K562 (cell line): Measurements from ENCODE around the gene STX12. TPM values are rescaled to one million over a fixed set of nuclear protein-coding genes. Genes with fewer than 3 reads are reported as not detected.

ENCODE experiments used
- ATAC-seq: fragments of 200-7000 bp; cut with Tn5 transposase; 3 replicates; pipeline ENCODE4 v1.9.1; 2020; ENCODE audit warnings: moderate library complexity
- BruUV-seq: library from RNA; stranded (reverse); fragments of 400-500 nt; replicated peaks from 2 replicates; lab custom pipeline; 2021; lab: Mats Ljungman, UMichigan
- CTCF ChIA-PET: fragments of 300-600 bp; formaldehyde crosslinking; extraction: SDS; loops from one replicate; lab custom pipeline; 2021; ENCODE audit warnings: low intra/inter-chr PET ratio; lab: Yijun Ruan, JAX
- POLR2A ChIA-PET: fragments of 300-600, 350-650 bp; sonication (Branson Sonifier 250); formaldehyde crosslinking; extraction: SDS; loops from one replicate; lab custom pipeline; 2021; ENCODE audit warnings: antibody characterized with exemption, inconsistent platforms; lab: Yijun Ruan, JAX
- DNase-seq, 4 experiments: peaks; one replicate each; pipeline versions ENCODE4 v3.0.0 to v3.0.0-alpha.2; 2011 to 2018; ENCODE audit warnings: low spot score in 3 of 4, mixed read lengths in 3 of 4; ENCODE audit errors: extremely low read depth in 1 of 4
- FAIRE-seq: peaks from 2 replicates; lab custom pipeline; 2011; peaks lifted over from hg19 to GRCh38; lab: Jason Lieb, UNC
- H2AFZ ChIP-seq: 2 replicates; pipeline ENCODE4 v1.6.0; 2011; ENCODE audit warnings: low read depth, low read length, control low read depth, inconsistent platforms
- H3K27ac ChIP-seq: fragments of 200-600 bp; 3 replicates; pipeline ENCODE4 v1.8.0; 2011; ENCODE audit warnings: low read depth, mild to moderate bottlenecking, control low read depth, inconsistent platforms, low read length, moderate library complexity, mixed read lengths; ENCODE audit errors: extremely low read depth
- H3K27me3 ChIP-seq, 2 experiments: fragments of 300-600 bp in 1 of 2; 2 replicates in 1 of 2; 3 replicates in 1 of 2; pipeline versions ENCODE4 v1.6.0 to v1.8.0; 2011; ENCODE audit warnings: inconsistent platforms in 2 of 2, low read length in 2 of 2, mild to moderate bottlenecking in 1 of 2, mixed read lengths in 1 of 2, moderate library complexity in 1 of 2; ENCODE audit not compliant: control insufficient read depth in 2 of 2, insufficient read depth in 2 of 2
- H3K36me3 ChIP-seq: fragments of 300-600 bp; 3 replicates; pipeline ENCODE4 v1.8.0; 2011; ENCODE audit warnings: mild to moderate bottlenecking, low read length, inconsistent platforms; ENCODE audit not compliant: control insufficient read depth, insufficient read depth
- H3K4me1 ChIP-seq, 2 experiments: fragments of 200-600 bp in 1 of 2; replicated peaks in 1 of 2; 2 replicates in 1 of 2; 3 replicates in 1 of 2; pipeline versions ENCODE4 v1.5.1 to v1.8.0; 2011; ENCODE audit warnings: inconsistent platforms in 2 of 2, low read length in 2 of 2, mild to moderate bottlenecking in 1 of 2, mixed read lengths in 1 of 2, moderate library complexity in 1 of 2; ENCODE audit not compliant: control insufficient read depth in 2 of 2, insufficient read depth in 2 of 2
- H3K4me2 ChIP-seq: 2 replicates; pipeline ENCODE4 v1.6.1; 2011; ENCODE audit warnings: low read length, control low read depth, inconsistent platforms, mixed read lengths; ENCODE audit not compliant: insufficient read depth
- H3K4me3 ChIP-seq: fragments of 200-600 bp; sonication (generic), shearing (Covaris generic); 2 replicates; pipeline ENCODE4 v1.5.1; 2016; ENCODE audit warnings: control low read depth, inconsistent platforms
- H3K79me2 ChIP-seq: fragments of 200-600 bp; 3 replicates; pipeline ENCODE4 v1.8.0; 2011; ENCODE audit warnings: low read length, inconsistent platforms; ENCODE audit not compliant: control insufficient read depth, insufficient read depth
- H3K9ac ChIP-seq, 2 experiments: 2 replicates each; pipeline versions ENCODE4 v1.6.0 to v1.6.1; 2011; ENCODE audit warnings: low read depth in 2 of 2, low read length in 2 of 2, control low read depth in 1 of 2, inconsistent platforms in 1 of 2, mild to moderate bottlenecking in 1 of 2, mixed read lengths in 1 of 2; ENCODE audit not compliant: insufficient read depth in 1 of 2
- H3K9me1 ChIP-seq: one replicate; pipeline ENCODE4 v1.6.0; 2011; ENCODE audit warnings: inconsistent platforms, mild to moderate bottlenecking, low read length, moderate library complexity; ENCODE audit not compliant: control insufficient read depth, insufficient read depth
- H3K9me3 ChIP-seq: replicated peaks from 2 replicates; pipeline ENCODE4 v1.5.1; 2011; ENCODE audit warnings: low read depth, low read length, inconsistent platforms; ENCODE audit not compliant: control insufficient read depth, insufficient read depth
- H4K20me1 ChIP-seq: replicated peaks from 2 replicates; pipeline ENCODE4 v1.6.1; 2011; ENCODE audit warnings: low read length, inconsistent platforms, mixed read lengths; ENCODE audit not compliant: control insufficient read depth, insufficient read depth
- ADNP ChIP-seq: fragments of 200-800 bp; sonication (Bioruptor generic); IDR thresholded peaks from 2 replicates; pipeline ENCODE4 v1.6.1; 2016; ENCODE audit warnings: missing genetic modification characterization, missing compliant biosample characterization
- BCOR ChIP-seq: fragments of 450-650 bp; IDR thresholded peaks from 2 replicates; pipeline ENCODE4 v1.6.1; 2016
- FOS ChIP-seq: IDR thresholded peaks from 3 replicates; pipeline ENCODE4 v1.6.1; 2011; ENCODE audit not compliant: insufficient read length; ENCODE audit errors: extremely low read depth
- JUND ChIP-seq, 2 experiments: IDR thresholded peaks; 2 replicates in 1 of 2; 3 replicates in 1 of 2; pipeline ENCODE4 v1.6.1; 2011; ENCODE audit warnings: borderline replicate concordance in 2 of 2, low read depth in 2 of 2, low read length in 2 of 2, improper control_type of control experiment in 1 of 2, missing biosample characterization in 1 of 2, missing genetic modification characterization in 1 of 2, missing genetic modification reagents in 1 of 2
- RCOR1 ChIP-seq, 2 experiments: IDR thresholded peaks; 2 replicates each; pipeline ENCODE4 v1.6.1; 2012; ENCODE audit warnings: low read depth in 2 of 2, low read length in 2 of 2, borderline replicate concordance in 1 of 2, improper control_type of control experiment in 1 of 2
- SMC3 ChIP-seq: conservative IDR thresholded peaks from 2 replicates; pipeline ENCODE4 v1.6.1; 2011; ENCODE audit warnings: low read depth, low read length, improper control_type of control experiment; ENCODE audit not compliant: insufficient read depth
- STAT5A ChIP-seq: IDR thresholded peaks from 2 replicates; pipeline ENCODE4 v1.6.1; 2012; ENCODE audit warnings: low read length, inconsistent platforms, borderline replicate concordance
- TOE1 ChIP-seq, 2 experiments: fragments of 450-650 bp in 1 of 2; sonication (generic) in 1 of 2; formaldehyde crosslinking in 1 of 2; IDR thresholded peaks; 2 replicates each; pipeline versions ENCODE4 v1.7.1 to v1.8.0; 2016 to 2022; ENCODE audit warnings: borderline replicate concordance in 2 of 2, mild to moderate bottlenecking in 2 of 2, antibody characterized with exemption in 1 of 2, inconsistent platforms in 1 of 2, low read depth in 1 of 2, missing genetic modification reagents in 1 of 2, moderate library complexity in 1 of 2
- ZBTB9 ChIP-seq: fragments of 450-650 bp; formaldehyde crosslinking; IDR thresholded peaks from 2 replicates; pipeline ENCODE4 v1.4.0; 2020; ENCODE audit warnings: mild to moderate bottlenecking, moderate library complexity
- ZNF766 ChIP-seq: fragments of 200-800 bp; sonication (Bioruptor generic); conservative IDR thresholded peaks from 2 replicates; pipeline ENCODE4 v1.6.1; 2016; ENCODE audit warnings: missing genetic modification characterization, missing compliant biosample characterization
- WGBS: fragments of 100-300 bp; shearing (Covaris generic); methylation state at CpG from one replicate; pipeline ENCODE4 v1.1.6; 2016; ENCODE audit warnings: low coverage, mixed read lengths; ENCODE audit not compliant: insufficient coverage; ENCODE audit errors: missing lambda C conversion rate; 5-methylcytosine and 5-hydroxymethylcytosine counted together
- in situ Hi-C: fragments of 300-500 bp; cut with MboI; formaldehyde crosslinking; loops from 4 replicates; pipeline ENCODE4 v1.15.0; 2018; ENCODE audit warnings: inconsistent platforms, mixed read lengths
- intact Hi-C: fragments of 100-400 bp; cut with micrococcal nuclease; formaldehyde crosslinking; loops from 2 replicates; pipeline ENCODE4 v1.14.2; 2022
- polyA plus RNA-seq, 8 experiments: library from polyadenylated mRNA; depleted of rRNA in 4 of 8; stranded (reverse) in 5 of 8; unstranded in 3 of 8; fragments of >200 nt; fragmentation: Nextera tagmentation in 2 of 8; fragmentation: Illumina TruSeq in 1 of 8; extraction: Ambion mirVana in 2 of 8; extraction: Trizol in 1 of 8; gene quantifications; 2 replicates each; pipeline versions ENCODE4 v1.2.1 to v1.2.3, GENCODE V29; 2011 to 2014; ENCODE audit warnings: inconsistent platforms in 1 of 8, missing spikeins in 1 of 8
- total RNA-seq, 7 experiments: library from RNA; depleted of rRNA in 6 of 7; stranded (reverse); fragments of >200 nt in 6 of 7; fragmentation: Illumina TruSeq in 2 of 7; extraction: Trizol in 2 of 7; gene quantifications; 2 replicates each; pipeline versions ENCODE4 v1.2.1 to v1.2.3, GENCODE V29; 2011 to 2021; ENCODE audit warnings: low replicate concordance in 1 of 7
- TF ChIP-seq, protein P1 (sequence below): sonication (generic); formaldehyde crosslinking; IDR thresholded peaks from 2 replicates; pipeline ENCODE4 v1.8.1; 2022; ENCODE audit warnings: missing genetic modification reagents
- TF ChIP-seq, protein P2 (sequence below): fragments of 250-450 bp; sonication (Bioruptor Pico); IDR thresholded peaks from 2 replicates; pipeline ENCODE4 v1.5.1; 2021; ENCODE audit warnings: mild to moderate bottlenecking

STX12 gene
- total and polyA plus RNA-seq, 9 of the 15 experiments (the other 6 are each of a cell fraction or from before 2014, with no cell fraction given) = 16.9 to 31.3 (median 25.7) TPM

DNA sequence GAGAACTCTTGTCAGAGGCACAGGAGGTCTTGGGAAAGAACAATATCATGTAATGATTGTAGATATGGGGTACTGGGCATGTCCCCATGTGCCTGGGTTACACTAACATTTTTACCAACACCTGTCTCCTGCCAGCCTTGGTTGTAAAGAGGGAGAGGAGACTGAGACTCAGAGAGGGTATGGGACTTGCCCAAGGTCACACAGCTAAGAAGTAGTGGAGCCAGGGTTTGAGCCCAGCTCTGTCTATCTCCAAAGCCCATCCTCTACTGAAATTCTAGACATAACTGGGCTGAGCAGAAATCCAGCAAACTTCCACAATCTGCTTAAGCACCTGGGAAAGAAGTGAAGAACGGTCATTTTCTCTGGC, 96.7 kb downstream of the STX12 start:
- Histone ChIP-seq H3K9me1 (no peaks in the 10 kb centered on the region), H4K20me1 (no peaks in the 10 kb centered on the region; the same call in 1 of the 2 replicates), H2AFZ (peak overlapping the region; percentile 77), H3K4me3 (no peak overlapping the region), H3K27ac (peak overlapping the region; percentile 93; the same call in 2 of the 3 replicates), H3K4me2 (peak overlapping the region; percentile 46; the same call in 1 of the 2 replicates), H3K27me3 (no peaks in the 10 kb centered on the region), H3K9me3 (no peaks in the 10 kb centered on the region), H3K9ac (peak overlapping the region; percentile 0 to 78; a peak in 2 of 4 replicates), H3K4me1 (peaks cover 31 to 58% of the 10 kb centered on the region in 2 experiments), H3K79me2 (peaks cover 3% of the 10 kb centered on the region; the same call in 1 of the 3 replicates), H3K36me3 (no peaks in the 10 kb centered on the region)
- in situ Hi-C loops = loop anchor here (10.0 kb wide), 1 partner anchor 325 kb away; no protein-coding TSS in a partner anchor
- no peak for ATAC-seq
- ChIA-PET POLR2A (interaction anchor here (0.6 kb wide), 2 partner anchors 459 to 1004 kb away, joined by 3 to 5 read pairs; partner anchors contain the start of gene MED18), CTCF (no interaction called here)
- BruUV-seq = no TSS peak
- intact Hi-C loops = loop anchor here (2.0 kb wide), 1 partner anchor 365 kb away; no protein-coding TSS in a partner anchor
- 44% methylated on average over 1 of the region's 1 CpG for WGBS
- no peak for FAIRE-seq
- DNase-seq = peak in 1 of 4 experiments; percentile 29
- TF ChIP-seq, protein P1, sequence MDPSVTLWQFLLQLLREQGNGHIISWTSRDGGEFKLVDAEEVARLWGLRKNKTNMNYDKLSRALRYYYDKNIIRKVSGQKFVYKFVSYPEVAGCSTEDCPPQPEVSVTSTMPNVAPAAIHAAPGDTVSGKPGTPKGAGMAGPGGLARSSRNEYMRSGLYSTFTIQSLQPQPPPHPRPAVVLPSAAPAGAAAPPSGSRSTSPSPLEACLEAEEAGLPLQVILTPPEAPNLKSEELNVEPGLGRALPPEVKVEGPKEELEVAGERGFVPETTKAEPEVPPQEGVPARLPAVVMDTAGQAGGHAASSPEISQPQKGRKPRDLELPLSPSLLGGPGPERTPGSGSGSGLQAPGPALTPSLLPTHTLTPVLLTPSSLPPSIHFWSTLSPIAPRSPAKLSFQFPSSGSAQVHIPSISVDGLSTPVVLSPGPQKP (CRISPR knock-in tag) = no peak
- TF ChIP-seq STAT5A = no peak
- TF ChIP-seq, protein P2, sequence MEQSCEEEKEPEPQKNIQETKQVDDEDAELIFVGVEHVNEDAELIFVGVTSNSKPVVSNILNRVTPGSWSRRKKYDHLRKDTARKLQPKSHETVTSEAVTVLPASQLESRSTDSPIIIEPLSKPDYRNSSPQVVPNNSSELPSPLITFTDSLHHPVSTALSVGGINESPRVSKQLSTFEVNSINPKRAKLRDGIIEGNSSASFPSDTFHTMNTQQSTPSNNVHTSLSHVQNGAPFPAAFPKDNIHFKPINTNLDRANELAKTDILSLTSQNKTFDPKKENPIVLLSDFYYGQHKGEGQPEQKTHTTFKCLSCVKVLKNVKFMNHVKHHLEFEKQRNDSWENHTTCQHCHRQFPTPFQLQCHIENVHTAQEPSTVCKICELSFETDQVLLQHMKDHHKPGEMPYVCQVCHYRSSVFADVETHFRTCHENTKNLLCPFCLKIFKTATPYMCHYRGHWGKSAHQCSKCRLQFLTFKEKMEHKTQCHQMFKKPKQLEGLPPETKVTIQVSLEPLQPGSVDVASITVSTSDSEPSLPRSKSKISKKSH (CRISPR knock-in tag) = no peak
- TF ChIP-seq TOE1 (IDR thresholded peaks at IDR 0.05; ENCODE audit: borderline replicate concordance) = no peak
- TF ChIP-seq TOE1 (CRISPR knock-in tag; IDR thresholded peaks at IDR 0.05; ENCODE audit: borderline replicate concordance, low read depth) = no peak
- TF ChIP-seq ADNP (tag) = peak; percentile 74; the same call in 1 of the 2 replicates
- no peak for TF ChIP-seq ZNF766 (CRISPR knock-in tag)
- no peak for TF ChIP-seq FOS
- peak in 1 of 2 experiments; percentile 71; a peak in 1 of 4 replicates for TF ChIP-seq RCOR1 (IDR thresholded peaks at IDR 0.05; ENCODE audit: borderline replicate concordance in 1 of 2, low read depth in 2 of 2, low read length in 2 of 2)
- TF ChIP-seq JUND (IDR thresholded peaks at IDR 0.05; ENCODE audit: borderline replicate concordance, low read depth, low read length) = no peak
- TF ChIP-seq JUND (tag; IDR thresholded peaks at IDR 0.05; ENCODE audit: borderline replicate concordance, low read depth, low read length) = no peak
- TF ChIP-seq ZBTB9 (CRISPR knock-in tag) = no peak
- peak; percentile 98 for TF ChIP-seq BCOR
- no peak for TF ChIP-seq SMC3
